Activated CD4-positive, alpha-beta memory T cell treated with anti-CD3 and anti-CD28 coated beads for 36 hours (primary cell): Measurements from ENCODE around the gene MYO1H. TPM values are rescaled to one million over a fixed set of nuclear protein-coding genes. Genes with fewer than 3 reads are reported as not detected.

Source experiments
- CTCF ChIA-PET: fragments of 350-600 bp; sonication (Branson Sonifier 250); formaldehyde crosslinking; loops from one replicate; lab custom pipeline; 2021; ENCODE audit warnings: antibody characterized with exemption, inconsistent platforms; lab: Charles Lee
- POLR2A ChIA-PET: fragments of 350-600 bp; sonication (Branson Sonifier 250); formaldehyde crosslinking; loops from one replicate; lab custom pipeline; 2021; ENCODE audit warnings: antibody characterized with exemption; lab: Charles Lee
- DNase-seq: peaks from one replicate; pipeline ENCODE4 v3.0.0-alpha.2; 2020
- H3K27ac Mint-ChIP-seq: one replicate; pipeline ENCODE4 v1.8.0; 2021; ENCODE audit warnings: mixed read lengths
- H3K27me3 Mint-ChIP-seq: one replicate; pipeline ENCODE4 v1.8.0; 2021; ENCODE audit warnings: mixed read lengths
- H3K36me3 Mint-ChIP-seq: one replicate; pipeline ENCODE4 v1.8.0; 2021; ENCODE audit warnings: mixed read lengths
- H3K4me1 Mint-ChIP-seq: one replicate; pipeline ENCODE4 v1.8.0; 2021; ENCODE audit warnings: low read depth, mixed read lengths
- H3K4me3 Mint-ChIP-seq: one replicate; pipeline ENCODE4 v1.8.0; 2021; ENCODE audit warnings: mild to moderate bottlenecking, mixed read lengths
- H3K9me3 Mint-ChIP-seq: one replicate; pipeline ENCODE4 v1.8.0; 2021; ENCODE audit warnings: mixed read lengths
- intact Hi-C: fragments of 100-400 bp; cut with micrococcal nuclease; formaldehyde crosslinking; loops from one replicate; pipeline ENCODE4 v1.15.1; 2023
- total RNA-seq, 2 experiments: library from RNA; stranded (reverse); gene quantifications; one replicate each; pipeline ENCODE4 v1.2.3, GENCODE V29; 2021

MYO1H gene
- total RNA-seq, 2 experiments from 2014 or later, result not detected

DNA sequence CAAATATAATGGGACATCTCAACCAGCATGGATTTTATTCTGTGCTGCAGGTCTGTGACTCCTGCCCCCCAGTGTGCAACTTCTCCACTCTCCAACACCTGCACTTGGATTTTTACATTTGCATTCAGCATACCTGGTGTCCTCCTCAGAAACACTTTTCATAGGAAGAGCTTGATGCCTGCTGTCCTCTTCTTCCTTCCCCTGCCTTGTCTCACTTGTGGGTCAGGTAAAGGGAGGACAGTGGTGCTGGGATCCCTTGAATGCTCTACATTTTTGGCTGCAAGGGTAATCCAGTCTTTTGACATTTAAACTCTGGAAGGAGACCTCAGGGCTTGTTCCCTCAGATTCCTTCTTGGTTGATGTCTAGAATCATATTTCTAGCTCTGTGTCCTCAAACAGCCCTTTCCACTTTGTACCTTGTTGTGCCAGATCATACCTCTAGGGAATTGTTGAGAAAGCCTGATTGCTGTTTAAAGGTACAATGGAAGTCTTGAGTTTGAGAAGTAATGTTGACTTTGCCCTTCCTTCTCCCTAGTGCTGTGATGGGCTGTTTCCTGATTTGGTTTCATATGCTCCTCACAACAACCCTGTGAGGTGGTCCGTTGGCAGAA, 142.4 kb downstream of the MYO1H start:
- H3K4me1 Mint-ChIP-seq, result no peaks in the 10 kb centered on the region
- no peak overlapping the region for H3K4me3 Mint-ChIP-seq
- intact Hi-C loops, result no loop called here
- peaks cover 34% of the 10 kb centered on the region for H3K36me3 Mint-ChIP-seq
- POLR2A ChIA-PET, result no interaction called here
- H3K27ac Mint-ChIP-seq, result no peak overlapping the region
- H3K27me3 Mint-ChIP-seq, result no peaks in the 10 kb centered on the region
- H3K9me3 Mint-ChIP-seq, result no peaks in the 10 kb centered on the region
- no peak for DNase-seq
- CTCF ChIA-PET, result interaction anchor here (0.6 to 1.1 kb wide), 2 partner anchors 21 to 62 kb away, joined by 3 read pairs; no protein-coding TSS in a partner anchor

DNA sequence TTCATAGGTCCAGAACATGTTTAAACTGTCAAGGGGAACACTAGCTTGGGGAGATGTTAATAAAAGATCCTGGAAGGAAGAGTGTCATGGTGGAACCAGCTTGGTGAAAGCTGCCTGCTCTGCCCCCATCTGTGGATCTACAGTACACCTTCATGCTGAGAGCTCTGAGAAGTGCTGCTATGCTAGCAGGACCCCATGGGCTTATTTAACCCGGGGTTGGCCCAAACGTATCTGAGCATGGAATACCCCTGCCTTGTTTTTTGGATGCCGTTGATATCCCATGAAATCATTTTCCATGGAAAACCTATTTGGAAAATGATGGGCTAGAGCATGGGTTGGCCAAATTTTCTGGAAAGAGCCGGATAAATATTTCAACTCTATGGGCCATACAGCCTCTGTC, 144.0 kb downstream of the MYO1H start:
- intact Hi-C loops, result no loop called here
- DNase-seq, result no peak
- Mint-ChIP-seq H3K27ac (no peak overlapping the region), H3K9me3 (no peaks in the 10 kb centered on the region), H3K4me1 (no peaks in the 10 kb centered on the region), H3K4me3 (no peak overlapping the region), H3K27me3 (no peaks in the 10 kb centered on the region), H3K36me3 (peaks cover 32% of the 10 kb centered on the region)
- ChIA-PET CTCF (no interaction called here), POLR2A (no interaction called here)

DNA sequence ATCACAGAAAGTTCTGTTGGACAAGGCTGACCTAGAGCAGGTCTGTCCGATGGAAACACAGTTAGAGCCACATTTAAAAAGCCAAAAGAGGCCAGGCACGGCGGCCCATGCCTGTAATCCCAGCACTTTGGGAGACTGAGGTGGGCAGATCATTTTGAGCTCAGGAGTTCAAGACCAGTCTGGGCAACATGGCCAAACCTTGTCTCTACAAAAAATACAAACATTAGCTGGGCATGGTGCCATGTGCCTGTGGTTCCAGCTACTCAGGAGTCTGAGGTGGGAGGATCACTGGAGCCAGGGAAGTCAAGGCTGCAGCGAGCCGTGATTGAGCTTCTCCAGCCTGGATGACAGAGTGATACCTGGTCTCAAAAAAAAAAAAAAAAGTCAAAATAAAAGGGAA, 144.7 kb downstream of the MYO1H start:
- H3K27ac Mint-ChIP-seq, result no peak overlapping the region
- intact Hi-C loops, result no loop called here
- ChIA-PET CTCF (no interaction called here), POLR2A (no interaction called here)
- H3K27me3 Mint-ChIP-seq, result no peaks in the 10 kb centered on the region
- H3K9me3 Mint-ChIP-seq, result no peaks in the 10 kb centered on the region
- no peaks in the 10 kb centered on the region for H3K4me1 Mint-ChIP-seq
- no peak overlapping the region for H3K4me3 Mint-ChIP-seq
- peaks cover 32% of the 10 kb centered on the region for H3K36me3 Mint-ChIP-seq
- no peak for DNase-seq

DNA sequence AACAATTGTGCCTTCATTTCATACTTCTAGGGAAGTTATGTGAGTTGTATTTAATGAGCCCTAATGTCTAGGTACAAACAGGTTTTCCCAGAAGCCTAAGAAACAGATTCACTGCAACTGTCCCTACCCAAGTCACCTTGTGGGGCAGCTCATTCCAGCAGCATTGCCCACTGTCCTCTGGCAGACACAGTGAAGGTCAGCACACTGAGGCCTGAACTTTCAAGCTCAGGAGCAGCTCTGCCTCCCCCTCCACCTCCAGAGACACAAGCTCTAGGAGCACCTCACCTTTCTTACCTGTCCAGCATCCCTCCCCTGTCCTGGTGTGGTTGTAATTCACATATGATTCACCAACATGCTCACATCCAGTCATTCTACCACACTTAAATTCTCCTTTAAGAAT, 145.4 kb downstream of the MYO1H start:
- Mint-ChIP-seq H3K27ac (no peak overlapping the region), H3K4me1 (no peaks in the 10 kb centered on the region), H3K9me3 (no peaks in the 10 kb centered on the region), H3K27me3 (no peaks in the 10 kb centered on the region), H3K36me3 (peaks cover 37% of the 10 kb centered on the region), H3K4me3 (no peak overlapping the region)
- ChIA-PET POLR2A (no interaction called here), CTCF (no interaction called here)
- no peak for DNase-seq
- intact Hi-C loops, result no loop called here

- Mint-ChIP-seq H3K27me3 (no peaks in the 10 kb centered on the region), H3K4me1 (no peaks in the 10 kb centered on the region), H3K36me3 (peaks cover 39% of the 10 kb centered on the region), H3K9me3 (no peaks in the 10 kb centered on the region), H3K27ac (no peak overlapping the region), H3K4me3 (no peak overlapping the region)
- DNase-seq, result no peak
- intact Hi-C loops, result no loop called here
- ChIA-PET POLR2A (no interaction called here), CTCF (interaction anchor here (0.7 kb wide), 1 partner anchor 1296 kb away, joined by 4 read pairs; no protein-coding TSS in a partner anchor)
Observed at GRCh38 chr12:109493938-109494337, 146.2 kb downstream of the MYO1H start.

DNA sequence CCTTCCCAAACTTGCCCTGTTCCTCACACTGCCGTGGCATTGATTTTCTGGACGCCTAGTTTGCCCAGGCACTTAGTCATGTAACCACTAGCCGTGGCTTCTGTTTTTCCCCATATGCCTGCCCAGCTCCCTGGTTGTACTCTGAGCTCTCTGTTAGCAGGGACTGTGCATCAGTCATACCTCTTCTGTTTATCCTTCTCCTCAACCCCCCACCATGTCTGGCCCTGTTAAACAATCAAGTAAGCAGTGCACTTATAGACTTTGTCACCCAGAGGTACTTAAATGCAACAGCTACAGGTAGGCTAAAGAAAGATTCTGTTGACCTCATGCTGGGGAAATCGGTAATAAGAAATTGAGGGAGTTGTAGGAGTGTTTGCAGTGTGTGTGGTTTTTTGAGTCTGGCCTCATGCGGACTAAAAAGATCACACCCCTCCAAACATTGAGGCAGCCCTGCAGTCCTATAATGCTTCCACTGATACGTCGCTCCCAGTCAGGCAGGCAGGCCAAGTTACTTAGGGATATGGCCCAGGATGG, 146.7 kb downstream of the MYO1H start:
- Mint-ChIP-seq H3K27ac (no peak overlapping the region), H3K4me3 (no peak overlapping the region), H3K27me3 (no peaks in the 10 kb centered on the region), H3K9me3 (no peaks in the 10 kb centered on the region), H3K36me3 (peaks cover 38% of the 10 kb centered on the region), H3K4me1 (no peaks in the 10 kb centered on the region)
- DNase-seq, result no peak
- ChIA-PET CTCF (interaction anchor here (1.6 kb wide), 1 partner anchor 66 kb away, joined by 3 read pairs; no protein-coding TSS in a partner anchor), POLR2A (no interaction called here)
- intact Hi-C loops, result no loop called here

GRCh38 chr12:109495012-109495411, 147.3 kb downstream of the MYO1H start:
- Mint-ChIP-seq H3K36me3 (peaks cover 37% of the 10 kb centered on the region), H3K4me3 (no peak overlapping the region), H3K9me3 (no peaks in the 10 kb centered on the region), H3K27ac (no peak overlapping the region), H3K27me3 (no peaks in the 10 kb centered on the region), H3K4me1 (no peaks in the 10 kb centered on the region)
- CTCF ChIA-PET, result interaction anchor here (1.6 kb wide), 1 partner anchor 67 kb away, joined by 3 read pairs; no protein-coding TSS in a partner anchor
- POLR2A ChIA-PET, result no interaction called here
- DNase-seq, result no peak
- intact Hi-C loops, result no loop called here

GRCh38 chr12:109496306-109496705, 148.6 kb downstream of the MYO1H start:
- Mint-ChIP-seq H3K36me3 (peaks cover 38% of the 10 kb centered on the region), H3K27me3 (no peaks in the 10 kb centered on the region), H3K9me3 (no peaks in the 10 kb centered on the region), H3K4me1 (no peaks in the 10 kb centered on the region), H3K4me3 (no peak overlapping the region), H3K27ac (no peak overlapping the region)
- ChIA-PET CTCF (no interaction called here), POLR2A (no interaction called here)
- intact Hi-C loops, result no loop called here
- no peak for DNase-seq

- H3K36me3 Mint-ChIP-seq, result peaks cover 44% of the 10 kb centered on the region
- H3K9me3 Mint-ChIP-seq, result no peaks in the 10 kb centered on the region
- CTCF ChIA-PET, result no interaction called here
- H3K27me3 Mint-ChIP-seq, result no peaks in the 10 kb centered on the region
- H3K27ac Mint-ChIP-seq, result no peak overlapping the region
- no peak for DNase-seq
- POLR2A ChIA-PET, result no interaction called here
- intact Hi-C loops, result no loop called here
- H3K4me1 Mint-ChIP-seq, result no peaks in the 10 kb centered on the region
- H3K4me3 Mint-ChIP-seq, result no peak overlapping the region
Observed at GRCh38 chr12:109497675-109498074, 150.0 kb downstream of the MYO1H start.

Other genes starting within 250 kb of the MYO1H start
- gene ACACB, start 231.3 kb upstream of the MYO1H start, total RNA-seq, result 10 to 100 TPM; 11.1 to 12.7 TPM
- gene FOXN4, start 38.6 kb upstream of the MYO1H start, total RNA-seq, result not detected
- 10 to 100 TPM; 36.2 to 40.3 TPM for gene KCTD10, start 129.4 kb downstream of the MYO1H start, total RNA-seq
- gene UBE3B, start 129.7 kb downstream of the MYO1H start, total RNA-seq, result 10 to 100 TPM; 29.8 to 32.3 TPM
- gene MMAB, start 225.6 kb downstream of the MYO1H start, total RNA-seq, result 10 to 100 TPM; 42.4 to 48.3 TPM
- gene MVK, start 225.9 kb downstream of the MYO1H start, total RNA-seq, result 10 to 100 TPM; 21.2 TPM